ENCODE data around the gene CACNB4.
A peak's percentile ranks its signal among the peaks of the same experiment; 100 is the strongest.

CACNB4 gene

GRCh38 chr2:151855111-151855510 is 243.7 kb downstream of the CACNB4 start:
- no peak for DNase-seq (ENCODE audit: low read depth)

DNA sequence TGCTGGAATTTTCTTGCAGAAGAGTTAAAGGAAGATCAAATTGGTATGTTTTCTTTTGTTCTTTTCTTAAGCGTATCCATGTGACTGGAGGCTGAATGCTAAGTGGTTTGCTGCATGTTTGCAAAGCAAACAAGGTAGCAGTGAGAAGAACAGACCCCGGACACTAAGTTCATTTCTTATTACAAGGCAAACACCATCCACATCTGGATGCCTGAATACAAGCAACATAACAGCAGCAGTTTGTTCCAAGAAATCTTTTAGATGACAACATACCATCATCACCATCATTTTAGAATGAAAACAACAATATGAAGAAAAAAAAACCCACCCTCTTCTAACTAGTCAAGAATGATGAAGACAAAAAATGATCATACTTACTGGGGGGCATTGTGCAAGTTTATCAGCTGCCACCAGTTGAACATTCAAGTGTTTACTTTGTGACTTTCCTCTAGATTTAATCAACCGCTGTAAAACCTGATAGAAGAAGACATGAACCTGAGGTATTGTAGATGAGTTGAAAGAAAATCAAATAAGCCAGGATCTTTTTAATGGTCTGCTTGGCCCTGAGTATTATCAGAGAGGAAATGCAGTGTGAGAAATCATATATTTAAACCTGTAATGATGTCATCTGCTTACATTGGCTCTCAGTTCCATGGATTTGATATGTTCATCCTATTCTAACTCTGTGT is 245.6 kb downstream of the CACNB4 start:
- peak; percentile 8 for DNase-seq (ENCODE audit: low read depth)

DNA sequence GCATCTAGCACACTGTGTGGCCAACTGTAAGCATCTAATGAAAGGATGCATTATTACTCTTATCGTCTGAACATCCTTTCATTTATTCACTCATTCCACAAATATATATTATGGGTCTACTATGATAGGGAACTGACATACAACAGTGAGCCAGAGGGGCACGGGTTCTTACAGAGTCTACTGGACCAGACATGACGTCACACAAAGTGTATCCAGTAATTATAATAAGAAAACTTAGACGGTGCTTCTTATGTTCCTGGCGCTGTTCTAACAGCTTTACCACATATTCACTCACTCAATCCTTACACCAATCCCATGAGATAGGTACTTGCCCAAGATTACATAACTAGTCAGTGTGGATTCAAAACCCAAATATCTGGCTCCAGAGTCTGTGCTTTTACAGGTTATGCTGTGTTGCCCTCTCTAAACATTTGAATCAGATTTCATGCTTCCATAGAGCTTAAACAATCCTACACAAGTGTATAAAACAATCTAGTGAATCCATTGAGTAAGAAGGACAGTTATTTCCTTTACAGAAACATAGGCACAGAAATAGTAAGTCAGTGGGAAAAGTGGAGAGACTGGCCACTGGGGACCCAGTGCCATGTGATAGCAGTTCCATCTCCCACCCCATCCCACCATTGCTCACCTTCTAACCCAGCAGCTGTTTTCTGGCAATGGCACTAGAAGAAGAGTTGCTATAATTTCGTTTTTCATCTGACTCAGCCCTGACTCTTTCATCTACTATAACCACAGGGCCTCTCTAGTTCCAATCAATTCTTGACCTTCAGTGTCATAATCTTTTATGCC is 246.4 kb downstream of the CACNB4 start:
- no peak for DNase-seq (ENCODE audit: low read depth)

- DNase-seq (ENCODE audit: low read depth): peak; percentile 37
These were observed 247.1 kb downstream of the CACNB4 start for GRCh38 chr2:151851761-151852160.

GRCh38 chr2:151849413-151850010 is 249.3 kb downstream of the CACNB4 start:
- no peak for DNase-seq (ENCODE audit: low read depth)

GRCh38 chr2:151845884-151846283 is 253.0 kb downstream of the CACNB4 start:
- DNase-seq (ENCODE audit: low read depth): no peak

- no peak for DNase-seq (ENCODE audit: low read depth)
These were observed 253.4 kb downstream of the CACNB4 start for GRCh38 chr2:151845481-151845880.

GRCh38 chr2:151844211-151844896 is 254.5 kb downstream of the CACNB4 start:
- DNase-seq (ENCODE audit: low read depth): no peak

DNA sequence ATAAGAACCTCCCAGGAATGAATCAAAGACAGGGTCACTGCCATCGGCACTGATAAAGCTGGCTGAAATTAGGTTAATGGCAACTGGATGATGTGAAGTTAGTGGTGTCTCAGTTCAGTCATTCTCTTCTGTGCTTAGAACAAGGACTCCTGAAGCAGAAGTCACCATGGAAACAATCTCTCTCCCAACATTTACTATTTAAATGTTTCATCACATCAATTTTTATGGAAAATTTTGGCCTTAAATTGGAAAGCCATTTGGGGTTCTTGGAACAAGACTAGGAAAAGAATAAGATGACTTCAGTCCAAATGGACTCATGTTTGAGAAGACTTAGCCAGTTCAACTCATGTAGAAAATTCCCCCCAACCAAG is 255.2 kb downstream of the CACNB4 start:
- DNase-seq (ENCODE audit: low read depth): no peak

DNA sequence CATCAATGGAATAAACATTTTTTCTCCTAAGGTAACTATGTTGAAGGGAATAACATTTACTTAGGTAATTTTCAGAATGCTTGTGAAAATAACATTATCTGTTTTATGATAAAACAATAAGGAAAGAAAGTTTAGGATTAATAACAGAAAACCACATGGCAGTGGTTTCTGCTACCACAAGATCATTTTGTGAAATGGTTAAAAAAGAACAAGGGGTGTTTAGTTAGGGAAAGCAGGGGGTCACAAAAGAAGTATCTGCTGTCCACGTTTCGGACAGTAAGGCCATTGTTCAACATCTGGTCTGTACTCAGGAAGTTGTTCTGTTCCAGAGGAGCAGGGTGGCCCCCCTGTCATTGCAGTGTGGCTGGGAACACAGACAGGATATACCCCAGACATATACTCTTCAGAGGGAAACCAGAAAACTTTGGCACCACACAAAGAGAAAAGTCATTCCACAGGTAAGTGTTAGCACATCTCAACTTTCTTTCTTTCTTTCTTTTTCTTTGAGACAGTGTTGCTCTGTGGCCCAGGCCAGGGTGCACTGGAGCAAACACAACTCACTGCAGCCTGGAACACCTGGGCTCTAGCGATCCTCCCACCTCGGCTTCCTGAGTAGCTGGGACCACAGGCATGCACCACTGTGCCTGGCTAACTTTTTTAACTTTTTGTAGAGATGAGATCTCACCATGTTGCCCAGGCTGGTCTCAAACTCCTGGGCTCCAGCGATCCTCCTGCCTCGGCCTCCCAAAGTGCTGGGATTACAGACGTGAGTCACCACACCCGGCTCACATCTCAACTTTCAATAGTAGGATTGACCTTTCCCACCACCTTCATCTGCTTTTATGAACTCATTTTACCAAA is 255.8 kb downstream of the CACNB4 start:
- DNase-seq (ENCODE audit: low read depth): no peak

GRCh38 chr2:151841047-151841424 is 257.8 kb downstream of the CACNB4 start:
- no peak for DNase-seq (ENCODE audit: low read depth)

DNA sequence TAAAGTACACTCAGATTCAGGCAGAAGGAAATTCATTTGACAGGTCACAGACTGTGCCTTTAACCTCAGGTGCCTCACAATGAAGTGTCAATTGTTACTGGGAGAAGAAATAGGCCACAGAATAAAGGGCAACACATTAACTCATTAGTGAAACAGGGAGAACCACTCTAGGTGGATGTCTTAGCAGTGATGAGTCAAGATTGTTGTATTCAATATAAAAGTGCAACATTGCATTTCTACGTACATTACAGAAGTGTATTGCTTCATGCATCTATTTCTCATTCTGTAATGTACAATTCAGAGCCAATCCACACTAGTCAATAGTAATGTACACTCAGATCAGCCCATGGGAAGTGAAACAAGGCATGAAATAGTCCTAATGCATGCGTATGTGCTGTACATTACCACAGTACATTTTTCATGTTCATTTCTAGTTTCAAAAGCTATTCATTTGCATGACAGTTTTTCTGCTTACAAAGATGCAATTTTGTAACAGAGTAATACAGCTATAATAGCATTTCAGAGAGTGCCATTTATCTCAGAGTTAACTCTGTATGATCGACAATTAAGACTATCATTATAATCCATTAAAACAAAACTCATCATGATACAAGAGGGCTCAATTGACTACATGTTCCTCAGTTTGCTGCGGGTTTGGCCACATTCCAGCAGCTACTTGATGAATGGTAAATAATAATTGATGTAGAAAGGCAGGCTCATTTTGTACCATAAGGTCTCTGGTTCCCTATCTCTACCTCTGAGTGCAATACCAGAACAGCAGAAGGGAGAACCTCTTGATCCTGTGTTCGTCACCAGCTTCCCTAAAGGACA is 258.4 kb downstream of the CACNB4 start:
- DNase-seq (ENCODE audit: low read depth): no peak

GRCh38 chr2:151837926-151838325 is 260.9 kb downstream of the CACNB4 start:
- DNase-seq (ENCODE audit: low read depth): no peak

GRCh38 chr2:151833984-151834383 is 264.9 kb downstream of the CACNB4 start:
- no peak for DNase-seq (ENCODE audit: low read depth)

DNA sequence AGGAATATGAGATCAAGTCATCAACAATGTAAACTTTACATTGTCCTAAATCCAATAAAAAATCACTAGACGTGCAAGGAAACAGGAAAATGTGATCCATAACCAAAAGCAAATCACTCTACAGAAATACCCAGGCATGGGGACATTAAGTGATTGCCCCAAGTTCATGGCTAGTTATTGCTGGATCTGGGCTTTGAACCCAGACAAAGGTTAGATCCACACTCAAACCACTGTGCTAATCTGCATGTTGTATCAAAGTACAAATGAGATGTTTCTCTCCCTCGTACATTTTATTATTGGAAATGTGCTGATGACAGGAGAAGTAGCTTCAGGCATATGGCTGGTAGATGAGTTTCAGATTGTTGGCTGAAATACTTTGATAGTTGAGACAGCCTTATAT is 267.9 kb downstream of the CACNB4 start:
- DNase-seq (ENCODE audit: low read depth): no peak

GRCh38 chr2:151828890-151829324 is 269.9 kb downstream of the CACNB4 start:
- no peak for DNase-seq (ENCODE audit: low read depth)

- DNase-seq (ENCODE audit: low read depth): peak; percentile 94
These were observed 270.5 kb downstream of the CACNB4 start, which contains the start of gene ARL5A for GRCh38 chr2:151828143-151828889. ARL5A (minus strand) TSS chr2:151828421; CDS start chr2:151828176, 245 bp downstream.

- peak; percentile 33 for DNase-seq (ENCODE audit: low read depth)
These were observed 271.2 kb downstream of the CACNB4 start for GRCh38 chr2:151827564-151828142.

- peak; percentile 27 for DNase-seq (ENCODE audit: low read depth)
These were observed 272.1 kb downstream of the CACNB4 start for GRCh38 chr2:151826737-151827157.

Measured in iris pigment epithelial cell (primary cell).